ENCODE data around the gene FCRL6.

DNA sequence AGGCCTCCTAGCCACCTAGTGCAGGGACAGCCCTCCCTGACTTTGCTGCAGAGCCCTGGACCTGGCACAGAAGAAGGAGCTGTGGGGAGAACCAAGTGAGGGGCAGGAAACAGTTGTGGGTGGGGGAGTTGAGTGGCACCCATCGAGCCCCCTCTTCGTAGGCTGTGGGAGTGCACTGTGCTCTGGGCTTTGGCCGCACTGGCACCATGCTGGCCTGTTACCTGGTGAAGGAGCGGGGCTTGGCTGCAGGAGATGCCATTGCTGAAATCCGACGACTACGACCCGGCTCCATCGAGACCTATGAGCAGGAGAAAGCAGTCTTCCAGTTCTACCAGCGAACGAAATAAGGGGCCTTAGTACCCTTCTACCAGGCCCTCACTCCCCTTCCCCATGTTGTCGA lies 20.2 kb upstream of the FCRL6 start:
- TF ChIP-seq CTCF (IDR thresholded peaks at IDR 0.05) (no peak), POLR2A (IDR thresholded peaks at IDR 0.05) (no peak), EP300 (IDR thresholded peaks at IDR 0.05) (no peak)

Measured in tibial nerve (tissue), 4 donors.